Measurements from ENCODE around the gene MFN2.
"Not testable (repeated sequence)": the region's sequence is repeated elsewhere in the genome, so short reads cannot be mapped to it uniquely, and the experiment has no call there.

Gene MFN2

DNA sequence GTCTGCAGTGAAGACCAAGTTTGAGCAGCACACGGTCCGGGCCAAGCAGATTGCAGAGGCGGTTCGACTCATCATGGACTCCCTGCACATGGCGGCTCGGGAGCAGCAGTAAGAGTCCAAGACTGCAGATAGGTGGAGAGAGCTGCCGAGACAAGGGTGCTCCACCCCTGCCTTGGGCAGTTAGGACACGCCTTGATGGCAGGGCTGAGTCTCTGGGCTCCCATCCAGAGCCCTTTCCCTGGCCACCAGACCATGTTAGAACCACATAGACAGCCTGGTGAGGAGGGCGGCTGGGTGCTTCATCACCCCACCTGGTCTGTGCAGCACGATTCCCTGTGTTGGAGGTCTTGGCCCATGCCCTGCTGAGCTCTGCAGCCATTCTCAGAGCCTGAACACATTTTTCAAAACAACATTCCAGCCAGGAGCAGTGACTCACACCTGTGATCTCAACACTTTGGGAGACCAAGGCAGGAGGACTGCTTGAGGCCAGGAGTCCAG lies 21.8 kb downstream of the MFN2 start:
- DNase-seq (ENCODE audit: low spot score) = no peak
- in situ Hi-C loops (cut with MboI; ENCODE audit: low sequenced_read_pairs, unreplicated experiment) = no loop called here
- TF ChIP-seq, protein P1, sequence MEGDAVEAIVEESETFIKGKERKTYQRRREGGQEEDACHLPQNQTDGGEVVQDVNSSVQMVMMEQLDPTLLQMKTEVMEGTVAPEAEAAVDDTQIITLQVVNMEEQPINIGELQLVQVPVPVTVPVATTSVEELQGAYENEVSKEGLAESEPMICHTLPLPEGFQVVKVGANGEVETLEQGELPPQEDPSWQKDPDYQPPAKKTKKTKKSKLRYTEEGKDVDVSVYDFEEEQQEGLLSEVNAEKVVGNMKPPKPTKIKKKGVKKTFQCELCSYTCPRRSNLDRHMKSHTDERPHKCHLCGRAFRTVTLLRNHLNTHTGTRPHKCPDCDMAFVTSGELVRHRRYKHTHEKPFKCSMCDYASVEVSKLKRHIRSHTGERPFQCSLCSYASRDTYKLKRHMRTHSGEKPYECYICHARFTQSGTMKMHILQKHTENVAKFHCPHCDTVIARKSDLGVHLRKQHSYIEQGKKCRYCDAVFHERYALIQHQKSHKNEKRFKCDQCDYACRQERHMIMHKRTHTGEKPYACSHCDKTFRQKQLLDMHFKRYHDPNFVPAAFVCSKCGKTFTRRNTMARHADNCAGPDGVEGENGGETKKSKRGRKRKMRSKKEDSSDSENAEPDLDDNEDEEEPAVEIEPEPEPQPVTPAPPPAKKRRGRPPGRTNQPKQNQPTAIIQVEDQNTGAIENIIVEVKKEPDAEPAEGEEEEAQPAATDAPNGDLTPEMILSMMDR (IDR thresholded peaks at IDR 0.05; ENCODE audit: borderline replicate concordance, control extremely low read depth, extremely low read depth, insufficient read depth, missing control alignments) = no peak

DNA sequence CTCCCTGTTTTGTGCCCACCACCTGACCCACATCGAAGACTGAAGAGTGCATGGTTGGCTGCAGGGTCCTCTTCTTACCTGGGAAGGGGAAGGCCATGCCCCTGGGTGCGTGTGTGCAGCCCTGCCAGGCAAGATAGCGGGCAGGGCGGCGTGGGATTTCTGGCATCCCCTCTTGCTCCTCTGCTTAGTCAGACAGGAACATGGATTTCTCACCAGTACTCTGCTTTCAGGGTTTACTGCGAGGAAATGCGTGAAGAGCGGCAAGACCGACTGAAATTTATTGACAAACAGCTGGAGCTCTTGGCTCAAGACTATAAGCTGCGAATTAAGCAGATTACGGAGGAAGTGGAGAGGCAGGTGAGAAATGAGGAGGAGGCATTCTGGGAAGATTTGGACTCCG lies 23.5 kb downstream of the MFN2 start:
- DNase-seq (ENCODE audit: low spot score) = no peak
- in situ Hi-C loops (cut with MboI; ENCODE audit: low sequenced_read_pairs, unreplicated experiment) = no loop called here

DNA sequence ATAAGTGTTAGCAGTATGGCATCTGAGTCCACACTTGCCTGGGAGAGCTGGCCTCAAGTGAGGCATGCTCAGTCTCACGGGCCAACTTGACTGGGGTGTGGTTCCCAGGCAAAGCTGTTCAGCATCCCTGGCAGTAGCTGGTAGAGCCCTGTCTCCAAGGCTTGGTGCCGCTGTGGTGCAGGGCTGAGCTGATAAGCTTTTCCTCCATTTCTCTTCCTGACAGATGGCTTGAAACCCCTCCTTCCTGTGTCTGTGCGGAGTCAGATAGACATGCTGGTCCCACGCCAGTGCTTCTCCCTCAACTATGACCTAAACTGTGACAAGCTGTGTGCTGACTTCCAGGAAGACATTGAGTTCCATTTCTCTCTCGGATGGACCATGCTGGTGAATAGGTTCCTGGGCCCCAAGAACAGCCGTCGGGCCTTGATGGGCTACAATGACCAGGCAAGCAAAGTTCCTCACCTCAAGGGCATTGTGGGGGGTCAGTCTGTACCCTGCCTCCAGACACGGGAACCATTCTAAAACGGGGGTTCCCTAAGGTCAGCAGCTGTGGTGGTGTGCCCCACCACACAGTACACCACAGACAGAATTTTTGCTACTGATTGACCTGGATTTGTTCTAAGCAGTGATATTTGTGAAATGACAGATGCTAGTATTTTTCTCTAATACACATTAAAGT lies 25.4 kb downstream of the MFN2 start:
- TF ChIP-seq, protein P1 (IDR thresholded peaks at IDR 0.05; ENCODE audit: borderline replicate concordance, control extremely low read depth, extremely low read depth, insufficient read depth, missing control alignments) = no peak
- DNase-seq (ENCODE audit: low spot score) = no peak
- in situ Hi-C loops (cut with MboI; ENCODE audit: low sequenced_read_pairs, unreplicated experiment) = no loop called here

More for the DNA sequence above, 23.5 kb downstream of the MFN2 start:
- TF ChIP-seq, protein P1 (IDR thresholded peaks at IDR 0.05; ENCODE audit: borderline replicate concordance, control extremely low read depth, extremely low read depth, insufficient read depth, missing control alignments) = no peak

DNA sequence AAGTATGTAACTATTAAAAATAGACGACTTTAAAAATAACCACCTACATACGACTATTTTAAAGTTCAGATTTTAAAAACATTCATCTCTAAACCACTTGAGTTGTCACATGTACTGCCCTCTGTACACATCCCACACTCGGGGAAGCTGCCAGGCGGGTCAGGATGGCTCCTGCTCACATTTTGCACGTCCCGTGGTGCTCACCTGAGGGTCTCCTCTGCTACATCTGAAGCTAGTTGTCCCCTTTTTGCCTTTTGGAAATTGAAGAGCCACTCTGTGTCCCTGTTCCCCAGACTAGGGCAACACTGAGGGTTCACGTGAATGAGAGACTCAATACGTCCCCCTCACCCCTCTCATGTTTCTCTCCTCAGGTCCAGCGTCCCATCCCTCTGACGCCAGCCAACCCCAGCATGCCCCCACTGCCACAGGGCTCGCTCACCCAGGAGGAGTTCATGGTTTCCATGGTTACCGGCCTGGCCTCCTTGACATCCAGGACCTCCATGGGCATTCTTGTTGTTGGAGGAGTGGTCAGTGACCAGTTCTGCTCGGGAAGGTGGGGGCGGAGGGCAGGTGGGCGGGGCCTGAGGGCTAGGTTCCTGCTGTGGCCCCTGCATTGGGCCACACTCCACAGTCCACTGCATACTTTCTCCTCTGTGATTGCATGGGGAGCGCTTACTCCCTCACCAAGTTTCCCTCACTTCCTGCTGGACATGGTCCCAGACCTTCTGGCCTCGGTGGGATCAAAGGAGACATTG lies 26.1 kb downstream of the MFN2 start:
- DNase-seq (ENCODE audit: low spot score) = no peak
- in situ Hi-C loops (cut with MboI; ENCODE audit: low sequenced_read_pairs, unreplicated experiment) = no loop called here
- TF ChIP-seq, protein P1 (IDR thresholded peaks at IDR 0.05; ENCODE audit: borderline replicate concordance, control extremely low read depth, extremely low read depth, insufficient read depth, missing control alignments) = no peak

DNA sequence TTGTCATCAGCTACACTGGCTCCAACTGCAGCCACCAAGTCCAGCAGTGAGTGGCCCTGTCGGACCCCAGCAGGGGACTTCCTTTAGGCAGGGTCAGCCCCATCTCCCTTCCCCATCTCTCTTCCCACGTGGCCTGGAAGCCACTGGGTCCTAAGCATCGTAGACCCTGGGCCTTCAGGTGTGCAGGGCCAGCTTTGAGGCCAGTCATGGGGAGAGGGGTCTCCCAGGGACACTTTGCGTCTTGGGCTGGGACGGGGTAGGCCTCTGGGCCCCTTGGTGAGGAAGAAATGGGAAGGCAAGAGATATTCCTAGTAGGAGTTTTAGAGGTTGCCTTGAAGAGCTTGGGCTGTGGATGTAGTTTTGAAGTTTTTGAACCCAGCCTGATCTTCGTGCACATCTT lies 27.0 kb downstream of the MFN2 start:
- TF ChIP-seq, protein P1 (IDR thresholded peaks at IDR 0.05; ENCODE audit: borderline replicate concordance, control extremely low read depth, extremely low read depth, insufficient read depth, missing control alignments) = no peak
- no peak for DNase-seq (ENCODE audit: low spot score)
- in situ Hi-C loops (cut with MboI; ENCODE audit: low sequenced_read_pairs, unreplicated experiment) = no loop called here

DNA sequence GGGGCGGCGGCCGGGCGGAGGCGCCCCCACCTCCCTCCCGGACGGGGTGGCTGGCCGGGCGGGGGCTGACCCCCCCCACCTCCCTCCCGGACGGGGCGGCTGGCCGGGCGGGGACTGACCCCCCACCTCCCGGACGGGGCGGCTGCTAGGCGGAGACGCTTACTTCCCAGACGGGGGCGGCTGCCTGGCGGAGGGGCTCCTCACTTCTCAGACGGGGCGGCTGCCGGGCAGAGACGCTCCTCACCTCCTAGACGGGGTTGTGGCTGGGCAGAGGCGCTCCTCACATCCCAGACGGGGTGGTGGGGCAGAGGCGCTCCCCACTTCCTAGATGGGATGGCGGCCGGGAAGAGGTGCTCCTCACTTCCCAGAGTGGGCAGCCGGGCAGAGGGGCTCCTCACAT lies 28.1 kb downstream of the MFN2 start:
- DNase-seq (ENCODE audit: low spot score); in situ Hi-C loops (cut with MboI; ENCODE audit: low sequenced_read_pairs, unreplicated experiment): not testable (repeated sequence)

Measured in GM13976 (cell line).